ENCODE data around the gene ADAM10.

The ADAM10 gene

GRCh38 chr15:58694641-58695398 is 54.7 kb downstream of the ADAM10 start:
- peaks cover 25% of the 10 kb centered on the region for H3K4me1 ChIP-seq (ENCODE audit: control insufficient read depth, insufficient read depth, low read length)
- H3K36me3 ChIP-seq (ENCODE audit: control insufficient read depth, insufficient read depth, low read length) = 0 out of 2 replicates have a peak, but pooled peaks cover 9% of the 10 kb centered on the region
- no peak overlapping the region for H3K9ac ChIP-seq (ENCODE audit: low read length)
- peaks cover 6% of the 10 kb centered on the region; the same call in 1 of the 2 replicates for H3K9me3 ChIP-seq (ENCODE audit: control insufficient read depth, insufficient read depth, low read depth, low read length)
- H3K27me3 ChIP-seq (ENCODE audit: control insufficient read depth, insufficient read depth, low read length) = no peaks in the 10 kb centered on the region
- no peak overlapping the region for H3K27ac ChIP-seq (ENCODE audit: low read depth, low read length)
- H3K4me3 ChIP-seq (ENCODE audit: low read depth, low read length) = no peak overlapping the region

GRCh38 chr15:58690703-58691102 is 58.8 kb downstream of the ADAM10 start:
- H3K36me3 ChIP-seq (ENCODE audit: control insufficient read depth, insufficient read depth, low read length) = 0 out of 2 replicates have a peak, but pooled peaks cover 9% of the 10 kb centered on the region
- H3K9me3 ChIP-seq (ENCODE audit: control insufficient read depth, insufficient read depth, low read depth, low read length) = no peaks in the 10 kb centered on the region
- peaks cover 13% of the 10 kb centered on the region for H3K4me1 ChIP-seq (ENCODE audit: control insufficient read depth, insufficient read depth, low read length)
- no peak overlapping the region for H3K4me3 ChIP-seq (ENCODE audit: low read depth, low read length)
- no peak overlapping the region for H3K27ac ChIP-seq (ENCODE audit: low read depth, low read length)
- no peak overlapping the region for H3K9ac ChIP-seq (ENCODE audit: low read length)
- H3K27me3 ChIP-seq (ENCODE audit: control insufficient read depth, insufficient read depth, low read length) = no peaks in the 10 kb centered on the region

- H3K4me1 ChIP-seq (ENCODE audit: control insufficient read depth, insufficient read depth, low read length) = peaks cover 6% of the 10 kb centered on the region
- H3K36me3 ChIP-seq (ENCODE audit: control insufficient read depth, insufficient read depth, low read length) = 0 out of 2 replicates have a peak, but pooled peaks cover 9% of the 10 kb centered on the region
- H3K9me3 ChIP-seq (ENCODE audit: control insufficient read depth, insufficient read depth, low read depth, low read length) = no peaks in the 10 kb centered on the region
- H3K27me3 ChIP-seq (ENCODE audit: control insufficient read depth, insufficient read depth, low read length) = no peaks in the 10 kb centered on the region
- no peak overlapping the region for H3K4me3 ChIP-seq (ENCODE audit: low read depth, low read length)
- H3K27ac ChIP-seq (ENCODE audit: low read depth, low read length) = no peak overlapping the region
- no peak overlapping the region for H3K9ac ChIP-seq (ENCODE audit: low read length)
Measured at GRCh38 chr15:58689646-58690045, 59.9 kb downstream of the ADAM10 start.

GRCh38 chr15:58686286-58686685 is 63.2 kb downstream of the ADAM10 start:
- no peak overlapping the region for H3K4me3 ChIP-seq (ENCODE audit: low read depth, low read length)
- H3K9me3 ChIP-seq (ENCODE audit: control insufficient read depth, insufficient read depth, low read depth, low read length) = no peaks in the 10 kb centered on the region
- no peak overlapping the region for H3K9ac ChIP-seq (ENCODE audit: low read length)
- no peaks in the 10 kb centered on the region for H3K36me3 ChIP-seq (ENCODE audit: control insufficient read depth, insufficient read depth, low read length)
- H3K27ac ChIP-seq (ENCODE audit: low read depth, low read length) = no peak overlapping the region
- no peaks in the 10 kb centered on the region; the same call in 1 of the 2 replicates for H3K4me1 ChIP-seq (ENCODE audit: control insufficient read depth, insufficient read depth, low read length)
- no peaks in the 10 kb centered on the region for H3K27me3 ChIP-seq (ENCODE audit: control insufficient read depth, insufficient read depth, low read length)

GRCh38 chr15:58684751-58685150 is 64.8 kb downstream of the ADAM10 start:
- Histone ChIP-seq H3K4me1 (ENCODE audit: control insufficient read depth, insufficient read depth, low read length) (no peaks in the 10 kb centered on the region; the same call in 1 of the 2 replicates), H3K27ac (ENCODE audit: low read depth, low read length) (no peak overlapping the region), H3K9me3 (ENCODE audit: control insufficient read depth, insufficient read depth, low read depth, low read length) (no peaks in the 10 kb centered on the region), H3K4me3 (ENCODE audit: low read depth, low read length) (no peak overlapping the region), H3K36me3 (ENCODE audit: control insufficient read depth, insufficient read depth, low read length) (no peaks in the 10 kb centered on the region; the same call in 1 of the 2 replicates), H3K27me3 (ENCODE audit: control insufficient read depth, insufficient read depth, low read length) (no peaks in the 10 kb centered on the region), H3K9ac (ENCODE audit: low read length) (no peak overlapping the region)

- no peak overlapping the region for H3K9ac ChIP-seq (ENCODE audit: low read length)
- no peaks in the 10 kb centered on the region for H3K9me3 ChIP-seq (ENCODE audit: control insufficient read depth, insufficient read depth, low read depth, low read length)
- no peaks in the 10 kb centered on the region; the same call in 1 of the 2 replicates for H3K4me1 ChIP-seq (ENCODE audit: control insufficient read depth, insufficient read depth, low read length)
- no peaks in the 10 kb centered on the region; the same call in 1 of the 2 replicates for H3K36me3 ChIP-seq (ENCODE audit: control insufficient read depth, insufficient read depth, low read length)
- no peak overlapping the region for H3K4me3 ChIP-seq (ENCODE audit: low read depth, low read length)
- no peaks in the 10 kb centered on the region for H3K27me3 ChIP-seq (ENCODE audit: control insufficient read depth, insufficient read depth, low read length)
- H3K27ac ChIP-seq (ENCODE audit: low read depth, low read length) = no peak overlapping the region
Measured at GRCh38 chr15:58684036-58684710, 65.3 kb downstream of the ADAM10 start.

- H3K36me3 ChIP-seq (ENCODE audit: control insufficient read depth, insufficient read depth, low read length) = peaks cover 5% of the 10 kb centered on the region
- H3K4me3 ChIP-seq (ENCODE audit: low read depth, low read length) = no peak overlapping the region
- no peaks in the 10 kb centered on the region for H3K9me3 ChIP-seq (ENCODE audit: control insufficient read depth, insufficient read depth, low read depth, low read length)
- H3K9ac ChIP-seq (ENCODE audit: low read length) = no peak overlapping the region
- no peak overlapping the region for H3K27ac ChIP-seq (ENCODE audit: low read depth, low read length)
- no peaks in the 10 kb centered on the region for H3K27me3 ChIP-seq (ENCODE audit: control insufficient read depth, insufficient read depth, low read length)
- H3K4me1 ChIP-seq (ENCODE audit: control insufficient read depth, insufficient read depth, low read length) = no peaks in the 10 kb centered on the region
Measured at GRCh38 chr15:58682234-58682633, 67.3 kb downstream of the ADAM10 start.

GRCh38 chr15:58678683-58679082 is 70.8 kb downstream of the ADAM10 start:
- H3K27me3 ChIP-seq (ENCODE audit: control insufficient read depth, insufficient read depth, low read length) = no peaks in the 10 kb centered on the region
- no peaks in the 10 kb centered on the region for H3K4me1 ChIP-seq (ENCODE audit: control insufficient read depth, insufficient read depth, low read length)
- no peak overlapping the region for H3K9ac ChIP-seq (ENCODE audit: low read length)
- H3K4me3 ChIP-seq (ENCODE audit: low read depth, low read length) = no peak overlapping the region
- H3K36me3 ChIP-seq (ENCODE audit: control insufficient read depth, insufficient read depth, low read length) = peaks cover 5% of the 10 kb centered on the region
- H3K9me3 ChIP-seq (ENCODE audit: control insufficient read depth, insufficient read depth, low read depth, low read length) = no peaks in the 10 kb centered on the region
- no peak overlapping the region for H3K27ac ChIP-seq (ENCODE audit: low read depth, low read length)

- Histone ChIP-seq H3K36me3 (ENCODE audit: control insufficient read depth, insufficient read depth, low read length) (peaks cover 5% of the 10 kb centered on the region), H3K4me1 (ENCODE audit: control insufficient read depth, insufficient read depth, low read length) (no peaks in the 10 kb centered on the region), H3K27me3 (ENCODE audit: control insufficient read depth, insufficient read depth, low read length) (no peaks in the 10 kb centered on the region), H3K9me3 (ENCODE audit: control insufficient read depth, insufficient read depth, low read depth, low read length) (no peaks in the 10 kb centered on the region), H3K9ac (ENCODE audit: low read length) (no peak overlapping the region), H3K27ac (ENCODE audit: low read depth, low read length) (no peak overlapping the region), H3K4me3 (ENCODE audit: low read depth, low read length) (no peak overlapping the region)
Measured at GRCh38 chr15:58677426-58677825, 72.1 kb downstream of the ADAM10 start.

- H3K27me3 ChIP-seq (ENCODE audit: control insufficient read depth, insufficient read depth, low read length) = no peaks in the 10 kb centered on the region
- no peaks in the 10 kb centered on the region for H3K9me3 ChIP-seq (ENCODE audit: control insufficient read depth, insufficient read depth, low read depth, low read length)
- H3K9ac ChIP-seq (ENCODE audit: low read length) = no peak overlapping the region
- no peak overlapping the region for H3K4me3 ChIP-seq (ENCODE audit: low read depth, low read length)
- peaks cover 5% of the 10 kb centered on the region for H3K36me3 ChIP-seq (ENCODE audit: control insufficient read depth, insufficient read depth, low read length)
- H3K27ac ChIP-seq (ENCODE audit: low read depth, low read length) = no peak overlapping the region
- H3K4me1 ChIP-seq (ENCODE audit: control insufficient read depth, insufficient read depth, low read length) = no peaks in the 10 kb centered on the region
Measured at GRCh38 chr15:58676766-58677165, 72.7 kb downstream of the ADAM10 start.

- H3K27me3 ChIP-seq (ENCODE audit: control insufficient read depth, insufficient read depth, low read length) = no peaks in the 10 kb centered on the region
- H3K4me1 ChIP-seq (ENCODE audit: control insufficient read depth, insufficient read depth, low read length) = peaks cover 34% of the 10 kb centered on the region
Measured at GRCh38 chr15:58671186-58671585, 78.3 kb downstream of the ADAM10 start.

More at GRCh38 chr15:58671186-58671585, 78.3 kb downstream of the ADAM10 start:
- H3K36me3 ChIP-seq (ENCODE audit: control insufficient read depth, insufficient read depth, low read length) = no peaks in the 10 kb centered on the region; the same call in 1 of the 2 replicates
- no peak overlapping the region for H3K9ac ChIP-seq (ENCODE audit: low read length)
- no peak overlapping the region for H3K4me3 ChIP-seq (ENCODE audit: low read depth, low read length)
- H3K9me3 ChIP-seq (ENCODE audit: control insufficient read depth, insufficient read depth, low read depth, low read length) = no peaks in the 10 kb centered on the region
- H3K27ac ChIP-seq (ENCODE audit: low read depth, low read length) = no peak overlapping the region
